Measurements from ENCODE around the gene TBC1D5.

- no peak for TF ChIP-seq CTCF (IDR thresholded peaks at IDR 0.05)
- TF ChIP-seq POLR2A (IDR thresholded peaks at IDR 0.05): no peak
These were observed 455.3 kb downstream of the TBC1D5 start for GRCh38 chr3:17287006-17287689.
